Kidney epithelial cell (primary cell): ENCODE results near the gene GPR150. TPM values are rescaled to one million over a fixed set of nuclear protein-coding genes. Genes with fewer than 3 reads are reported as not detected.

ENCODE experiments used
- DNase-seq: peaks from one replicate; pipeline ENCODE4 v3.0.0-alpha.2; 2010; ENCODE audit warnings: low read depth
- H3K27me3 ChIP-seq: 2 replicates; pipeline ENCODE4 v1.6.0; 2011; ENCODE audit warnings: low read length; ENCODE audit not compliant: control insufficient read depth, insufficient read depth
- H3K36me3 ChIP-seq: 2 replicates; pipeline ENCODE4 v1.5.1; 2011; ENCODE audit warnings: low read length; ENCODE audit not compliant: control insufficient read depth, insufficient read depth
- H3K4me3 ChIP-seq: 2 replicates; pipeline ENCODE4 v1.5.1; 2011; ENCODE audit warnings: low read depth, mild to moderate bottlenecking, control low read depth, low read length
- total RNA-seq: library from RNA; depleted of rRNA; stranded (reverse); fragments of >200 nt; gene quantifications from 2 replicates; pipeline ENCODE4 v1.2.3, GENCODE V29; 2015
- TF ChIP-seq, protein P1 (sequence below): IDR thresholded peaks from 2 replicates; pipeline ENCODE4 v1.5.1; 2011; ENCODE audit warnings: mild to moderate bottlenecking, moderate library complexity, low read length, control low read depth, inconsistent platforms; ENCODE audit not compliant: insufficient read depth, poor library complexity, severe bottlenecking

GPR150 gene
- total RNA-seq, 1 donor from 2014 or later = 0.25 TPM

GRCh38 chr5:95619514-95620029 is 315 bp upstream of the GPR150 start:
- Histone ChIP-seq H3K27me3 (peaks cover 17% of the 10 kb centered on the region), H3K4me3 (peak overlapping the region; percentile 48), H3K36me3 (no peaks in the 10 kb centered on the region)
- no peak for DNase-seq
- TF ChIP-seq, protein P1, sequence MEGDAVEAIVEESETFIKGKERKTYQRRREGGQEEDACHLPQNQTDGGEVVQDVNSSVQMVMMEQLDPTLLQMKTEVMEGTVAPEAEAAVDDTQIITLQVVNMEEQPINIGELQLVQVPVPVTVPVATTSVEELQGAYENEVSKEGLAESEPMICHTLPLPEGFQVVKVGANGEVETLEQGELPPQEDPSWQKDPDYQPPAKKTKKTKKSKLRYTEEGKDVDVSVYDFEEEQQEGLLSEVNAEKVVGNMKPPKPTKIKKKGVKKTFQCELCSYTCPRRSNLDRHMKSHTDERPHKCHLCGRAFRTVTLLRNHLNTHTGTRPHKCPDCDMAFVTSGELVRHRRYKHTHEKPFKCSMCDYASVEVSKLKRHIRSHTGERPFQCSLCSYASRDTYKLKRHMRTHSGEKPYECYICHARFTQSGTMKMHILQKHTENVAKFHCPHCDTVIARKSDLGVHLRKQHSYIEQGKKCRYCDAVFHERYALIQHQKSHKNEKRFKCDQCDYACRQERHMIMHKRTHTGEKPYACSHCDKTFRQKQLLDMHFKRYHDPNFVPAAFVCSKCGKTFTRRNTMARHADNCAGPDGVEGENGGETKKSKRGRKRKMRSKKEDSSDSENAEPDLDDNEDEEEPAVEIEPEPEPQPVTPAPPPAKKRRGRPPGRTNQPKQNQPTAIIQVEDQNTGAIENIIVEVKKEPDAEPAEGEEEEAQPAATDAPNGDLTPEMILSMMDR = no peak

DNA sequence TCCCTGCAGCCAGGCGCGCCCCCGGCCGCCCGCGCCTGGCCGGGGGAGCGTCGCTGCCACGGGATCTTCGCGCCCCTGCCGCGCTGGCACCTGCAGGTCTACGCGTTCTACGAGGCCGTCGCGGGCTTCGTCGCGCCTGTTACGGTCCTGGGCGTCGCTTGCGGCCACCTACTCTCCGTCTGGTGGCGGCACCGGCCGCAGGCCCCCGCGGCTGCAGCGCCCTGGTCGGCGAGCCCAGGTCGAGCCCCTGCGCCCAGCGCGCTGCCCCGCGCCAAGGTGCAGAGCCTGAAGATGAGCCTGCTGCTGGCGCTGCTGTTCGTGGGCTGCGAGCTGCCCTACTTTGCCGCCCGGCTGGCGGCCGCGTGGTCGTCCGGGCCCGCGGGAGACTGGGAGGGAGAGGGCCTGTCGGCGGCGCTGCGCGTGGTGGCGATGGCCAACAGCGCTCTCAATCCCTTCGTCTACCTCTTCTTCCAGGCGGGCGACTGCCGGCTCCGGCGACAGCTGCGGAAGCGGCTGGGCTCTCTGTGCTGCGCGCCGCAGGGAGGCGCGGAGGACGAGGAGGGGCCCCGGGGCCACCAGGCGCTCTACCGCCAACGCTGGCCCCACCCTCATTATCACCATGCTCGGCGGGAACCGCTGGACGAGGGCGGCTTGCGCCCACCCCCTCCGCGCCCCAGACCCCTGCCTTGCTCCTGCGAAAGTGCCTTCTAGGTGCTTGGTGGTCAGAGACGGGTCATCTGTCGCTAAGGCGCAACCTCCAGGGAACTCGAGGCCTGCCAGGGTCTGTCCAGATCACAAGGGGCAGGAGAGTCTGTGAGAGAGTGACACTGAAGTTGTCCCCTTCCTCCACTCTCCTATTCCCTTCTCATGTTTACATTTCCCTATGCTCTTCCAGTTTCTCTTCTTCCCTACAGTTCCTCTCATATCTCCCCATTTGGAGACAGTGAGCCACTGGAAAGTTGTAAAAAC is 1.3 kb downstream of the GPR150 start:
- TF ChIP-seq, protein P1 = no peak
- no peaks in the 10 kb centered on the region for H3K36me3 ChIP-seq
- no peak for DNase-seq
- H3K27me3 ChIP-seq = peaks cover 17% of the 10 kb centered on the region
- peak overlapping the region; percentile 48 for H3K4me3 ChIP-seq

- no peak for DNase-seq
- peaks cover 17% of the 10 kb centered on the region for H3K27me3 ChIP-seq
- H3K36me3 ChIP-seq = no peaks in the 10 kb centered on the region
- H3K4me3 ChIP-seq = no peak overlapping the region
- TF ChIP-seq, protein P1 = no peak
Measured at GRCh38 chr5:95621839-95622629, 2.1 kb downstream of the GPR150 start.

GRCh38 chr5:95623706-95624105 is 3.8 kb downstream of the GPR150 start:
- TF ChIP-seq, protein P1 = no peak
- peaks cover 17% of the 10 kb centered on the region for H3K27me3 ChIP-seq
- no peaks in the 10 kb centered on the region for H3K36me3 ChIP-seq
- no peak overlapping the region for H3K4me3 ChIP-seq
- no peak for DNase-seq

- TF ChIP-seq, protein P1 = no peak
Measured at GRCh38 chr5:95624368-95624767, 4.5 kb downstream of the GPR150 start.

More at GRCh38 chr5:95624368-95624767, 4.5 kb downstream of the GPR150 start:
- DNase-seq = no peak
- H3K27me3 ChIP-seq = peaks cover 17% of the 10 kb centered on the region
- H3K36me3 ChIP-seq = no peaks in the 10 kb centered on the region
- no peak overlapping the region for H3K4me3 ChIP-seq
